HG03135 (cell line): Measurements from ENCODE around the gene SMG1.
"Not testable (repeated sequence)": the region's sequence is repeated elsewhere in the genome, so short reads cannot be mapped to it uniquely, and the experiment has no call there.

Experiments
- ATAC-seq: cut with Tn5 transposase; IDR thresholded peaks from one replicate; pipeline ENCODE4 v1.9.1; 2021; ENCODE audit warnings: mild to moderate bottlenecking, moderate library complexity; ENCODE audit not compliant: unreplicated experiment

The SMG1 gene

DNA sequence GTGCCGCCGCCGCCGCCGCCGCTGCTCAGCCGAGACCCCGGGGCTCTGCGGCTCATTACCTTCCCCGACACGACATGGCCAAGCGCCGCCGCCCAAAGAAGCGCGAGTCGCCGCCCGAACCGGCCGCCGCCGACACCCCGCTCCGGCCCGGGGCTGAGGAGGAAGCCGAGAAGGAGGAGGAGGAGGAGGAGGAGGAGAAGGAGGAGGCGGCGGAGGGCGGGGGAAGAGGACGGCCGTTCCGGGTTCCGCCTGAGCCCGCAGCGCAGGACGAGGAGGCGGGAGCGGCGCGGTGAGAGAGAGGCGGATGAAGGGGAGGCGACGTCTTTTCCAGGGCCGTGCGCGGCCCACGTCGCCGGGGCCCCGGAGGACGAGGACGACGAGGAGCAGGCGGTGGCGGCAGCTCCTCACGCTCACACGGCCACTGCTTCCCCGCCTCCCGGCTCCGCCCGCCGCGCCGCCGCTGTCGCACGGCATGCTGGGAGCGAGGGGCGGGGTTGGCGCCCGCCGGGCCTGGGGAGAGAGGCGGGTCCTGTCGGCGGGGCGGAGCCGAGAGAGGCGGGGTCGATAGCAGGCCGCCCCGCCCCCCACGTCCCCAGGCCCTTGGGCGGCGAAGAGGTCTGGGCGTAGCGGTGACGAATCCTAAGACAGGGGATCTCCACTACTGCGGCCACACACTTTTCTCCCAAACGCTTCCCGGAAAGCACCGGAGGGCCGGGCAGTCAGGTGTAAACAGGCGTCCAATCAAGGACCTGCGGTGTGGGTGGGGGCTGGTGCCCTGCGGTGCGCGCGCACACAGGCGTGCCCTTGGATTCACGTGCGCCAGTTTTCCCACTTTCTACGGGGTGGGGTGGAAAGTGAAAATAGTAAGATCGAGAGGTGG lies at the start of gene SMG1:
Gene SMG1, minus strand, starts transcription at position 423 of the 880 bp plus-strand sequence. Its CDS starts 367 bp downstream, at position 56.
- peak; percentile 86 for ATAC-seq

DNA sequence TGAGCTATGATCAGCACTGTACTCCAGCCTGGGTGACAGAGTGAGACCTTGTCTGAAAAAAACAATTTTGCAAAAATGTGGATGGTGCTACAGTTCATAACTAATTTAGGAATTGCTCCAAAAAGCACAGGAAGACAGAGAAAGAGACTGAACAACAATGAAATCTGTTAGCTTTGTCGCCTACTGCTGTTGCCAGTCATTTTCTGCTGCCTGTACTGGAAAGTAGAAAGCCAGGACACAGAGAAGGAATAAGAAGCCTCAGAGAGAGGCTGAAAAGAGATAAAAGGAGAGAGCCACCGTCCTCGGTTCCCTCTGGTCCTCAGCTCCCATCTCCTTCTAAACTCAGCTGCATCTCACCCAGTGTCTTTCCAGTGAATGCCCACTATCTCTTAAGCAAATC lies 48.9 kb upstream of the SMG1 start:
- no peak for ATAC-seq

DNA sequence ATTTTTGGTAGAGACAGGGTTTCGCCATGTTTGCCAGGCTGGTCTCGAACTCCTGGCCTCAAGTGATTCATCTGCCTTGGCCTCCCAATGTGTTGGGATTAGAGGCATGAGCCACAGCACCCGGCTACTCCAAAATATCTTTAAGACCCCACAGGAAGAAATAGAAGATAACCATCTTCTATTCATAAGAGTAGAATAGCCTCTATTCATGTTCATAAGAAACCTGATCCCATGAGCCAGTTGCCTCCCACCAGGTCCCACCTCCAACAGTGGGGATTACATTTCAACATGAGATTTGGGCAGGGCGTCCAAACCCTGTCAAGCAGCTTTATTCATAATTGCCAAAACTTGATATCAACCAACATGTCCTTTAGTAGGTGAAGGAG lies 43.6 kb upstream of the SMG1 start:
- no peak for ATAC-seq

DNA sequence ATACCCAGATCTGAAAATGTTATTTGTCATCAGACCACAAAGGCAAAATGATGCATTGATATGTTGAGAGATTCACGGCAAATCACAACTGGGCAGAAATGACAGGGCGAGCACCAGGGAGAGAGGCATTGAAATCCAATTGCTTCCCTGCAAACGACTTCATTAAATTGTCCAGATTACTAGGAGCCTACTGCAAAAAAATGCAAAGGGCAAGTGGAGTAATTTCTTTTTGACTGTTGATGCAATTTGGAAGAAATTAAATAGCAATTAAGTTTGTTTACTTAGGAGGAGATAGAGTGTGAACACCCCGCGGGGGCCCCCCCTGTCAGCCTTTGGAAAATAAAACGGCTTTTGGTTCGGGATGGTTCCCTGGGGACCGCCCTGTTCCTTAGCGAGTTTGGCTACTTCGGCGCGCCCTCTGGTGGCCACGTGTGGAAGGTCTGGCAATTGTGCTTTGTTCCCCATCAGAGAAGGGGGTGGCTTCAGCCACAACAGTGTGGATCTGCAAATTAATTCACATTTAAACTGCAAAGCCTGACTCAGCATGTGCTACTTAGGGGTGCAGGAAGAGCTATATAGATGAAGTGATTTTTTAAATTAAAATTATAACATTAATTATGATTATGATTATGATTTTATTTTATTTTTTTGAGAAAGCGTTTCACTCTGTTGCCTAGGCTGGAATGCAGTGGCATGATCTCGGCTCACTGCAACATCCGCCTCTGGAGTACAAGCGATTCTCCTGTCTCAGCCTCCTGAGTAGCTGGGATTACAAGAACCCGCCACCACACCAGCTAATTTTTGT lies 43.0 kb upstream of the SMG1 start:
- no peak for ATAC-seq

- no peak for ATAC-seq
Measured at GRCh38 chr16:18966791-18967190, 40.6 kb upstream of the SMG1 start.

DNA sequence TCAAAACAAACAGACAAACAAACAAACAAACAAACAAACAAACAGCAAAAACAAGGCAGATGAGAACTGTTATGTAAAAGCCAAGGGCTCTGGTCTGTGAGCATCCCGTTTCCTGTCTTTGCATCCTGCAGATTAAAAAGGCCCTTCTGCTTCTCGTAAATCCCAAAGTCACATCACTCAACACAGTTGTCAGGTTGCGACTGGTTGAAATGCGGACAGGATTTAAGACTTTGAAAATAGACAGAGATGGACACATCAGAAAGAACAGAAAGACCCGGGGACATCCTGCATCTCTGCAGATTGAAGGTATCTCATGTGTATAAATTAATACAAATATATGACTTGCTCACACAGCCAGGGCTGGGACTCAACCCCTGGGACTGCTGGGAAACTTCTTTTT lies 39.3 kb upstream of the SMG1 start:
- ATAC-seq: no peak

DNA sequence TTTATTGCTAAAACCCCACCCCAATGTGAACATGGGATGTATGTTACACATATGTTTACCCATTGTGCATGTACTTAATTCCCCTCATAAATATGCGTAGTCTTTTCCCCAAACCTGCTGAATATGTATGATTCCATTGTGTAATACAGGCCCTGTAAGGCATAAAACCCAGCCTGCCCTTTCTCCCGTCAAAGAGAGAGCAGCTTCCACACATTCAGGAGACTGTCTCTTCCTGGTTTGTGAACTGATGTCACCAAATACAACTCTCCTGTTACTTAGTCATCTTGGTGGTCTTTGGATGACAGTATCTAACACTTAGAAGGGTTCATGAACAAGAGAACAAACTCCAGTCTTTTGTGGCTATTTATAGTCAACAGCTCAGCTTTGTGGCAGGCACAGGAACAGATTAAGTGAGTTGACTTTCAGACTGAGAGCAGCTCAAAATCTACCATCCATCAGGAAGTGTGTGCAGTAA lies 32.9 kb upstream of the SMG1 start:
- no peak for ATAC-seq

- ATAC-seq: no peak
Measured at GRCh38 chr16:18958621-18959029, 32.4 kb upstream of the SMG1 start.

DNA sequence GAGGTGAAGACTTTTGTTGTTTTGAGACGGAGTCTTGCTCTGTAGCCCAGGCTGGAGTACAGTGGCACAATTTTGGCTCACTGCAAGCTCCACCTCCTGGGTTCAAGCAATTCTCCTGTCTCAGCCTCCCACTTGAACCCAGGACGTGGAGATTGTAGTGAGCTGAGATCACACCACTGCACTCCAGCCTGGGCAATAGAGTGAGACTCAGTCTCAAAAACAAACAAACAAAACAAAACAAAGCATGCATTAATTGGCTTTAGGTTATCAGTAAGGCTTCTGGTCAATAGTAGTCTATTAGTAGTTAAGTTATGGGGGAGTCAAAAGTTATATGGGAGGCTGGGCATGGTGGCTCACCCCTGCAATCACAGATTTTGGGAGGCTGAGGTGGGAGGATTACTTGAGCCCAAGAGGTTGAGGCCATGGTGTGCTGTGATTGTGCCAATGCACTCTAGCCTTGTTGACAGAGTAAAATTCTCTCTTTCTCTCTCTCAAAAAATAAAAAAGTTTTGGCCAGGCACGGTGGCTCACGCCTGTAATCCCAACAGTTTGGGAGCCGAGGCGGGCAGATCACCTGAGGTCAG lies 30.5 kb upstream of the SMG1 start:
- not testable (repeated sequence) for ATAC-seq

DNA sequence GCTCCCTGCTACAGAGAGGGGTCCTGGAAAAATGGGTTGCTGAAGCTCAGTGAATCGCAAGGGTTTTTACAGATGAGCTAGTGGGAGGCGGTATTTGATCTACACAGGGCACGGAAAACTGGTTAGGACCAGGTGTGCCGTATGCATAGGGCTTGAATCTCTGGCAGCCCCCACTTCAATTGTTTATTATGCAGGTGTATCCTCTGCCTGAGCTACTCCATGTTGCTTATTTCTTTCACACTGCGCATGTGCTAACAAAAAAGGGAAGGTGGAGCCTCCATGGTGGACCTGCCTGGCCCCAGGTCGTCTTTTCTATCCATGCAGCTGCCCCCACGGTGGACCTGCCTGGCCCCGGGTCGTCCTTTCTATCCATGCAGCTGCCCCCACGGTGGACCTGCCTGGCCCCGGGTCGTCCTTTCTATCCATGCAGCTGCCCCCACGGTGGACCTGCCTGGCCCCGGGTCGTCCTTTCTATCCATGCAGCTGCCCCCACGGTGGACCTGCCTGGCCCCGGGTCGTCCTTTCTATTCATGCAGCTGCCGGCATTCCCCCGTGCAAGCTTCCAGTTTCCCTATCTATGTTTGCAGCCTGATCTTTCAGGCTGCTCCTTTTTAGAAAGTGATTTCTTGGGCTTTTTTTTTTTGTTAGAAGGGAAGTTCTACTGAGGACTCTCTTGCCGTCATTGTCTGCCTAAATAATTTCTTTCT lies 29.8 kb upstream of the SMG1 start:
- ATAC-seq: not testable (repeated sequence)

DNA sequence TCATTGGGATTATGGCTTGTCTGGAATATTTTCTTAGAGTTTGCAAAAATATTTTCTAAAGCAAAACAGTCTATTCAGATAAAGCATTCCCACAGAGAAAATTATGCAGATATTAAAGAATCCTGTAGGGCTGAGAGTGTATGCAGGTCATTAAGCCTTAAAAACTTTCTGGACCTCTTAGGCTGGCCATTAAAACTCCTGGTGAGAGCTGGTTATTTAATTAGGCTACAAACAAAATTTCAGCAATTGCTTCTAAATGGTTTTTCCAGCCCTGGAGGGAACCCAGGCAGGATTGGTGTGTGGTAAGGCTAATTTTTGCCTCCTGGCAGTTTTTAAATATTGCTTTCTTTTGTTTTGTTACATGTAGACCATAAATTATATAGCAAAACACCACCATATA lies 27.3 kb upstream of the SMG1 start:
- no peak for ATAC-seq

GRCh38 chr16:18950469-18951185 lies 24.4 kb upstream of the SMG1 start:
- no peak for ATAC-seq

- no peak for ATAC-seq
Measured at GRCh38 chr16:18948372-18949020, 22.3 kb upstream of the SMG1 start.

DNA sequence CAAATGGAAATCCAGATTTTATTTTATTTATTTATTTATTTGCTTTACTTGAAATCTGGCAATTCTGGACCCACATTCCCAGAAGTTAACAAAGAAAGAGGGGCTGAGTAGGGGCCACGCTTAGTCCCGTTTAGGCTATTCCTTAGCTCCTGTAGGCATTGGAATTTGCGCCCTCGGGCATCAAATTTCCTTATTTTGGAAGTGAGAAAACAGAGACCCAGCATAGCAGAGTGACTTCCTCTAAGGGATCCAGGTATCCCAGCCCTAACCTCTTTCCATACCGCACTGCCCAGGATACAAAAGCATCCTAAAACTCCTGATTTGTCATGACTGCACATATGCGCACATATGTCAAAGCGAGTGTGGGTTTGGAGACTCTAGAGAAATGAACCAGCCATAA lies 19.0 kb upstream of the SMG1 start:
- no peak for ATAC-seq

- ATAC-seq: no peak
Measured at GRCh38 chr16:18943414-18943813, 17.2 kb upstream of the SMG1 start.

DNA sequence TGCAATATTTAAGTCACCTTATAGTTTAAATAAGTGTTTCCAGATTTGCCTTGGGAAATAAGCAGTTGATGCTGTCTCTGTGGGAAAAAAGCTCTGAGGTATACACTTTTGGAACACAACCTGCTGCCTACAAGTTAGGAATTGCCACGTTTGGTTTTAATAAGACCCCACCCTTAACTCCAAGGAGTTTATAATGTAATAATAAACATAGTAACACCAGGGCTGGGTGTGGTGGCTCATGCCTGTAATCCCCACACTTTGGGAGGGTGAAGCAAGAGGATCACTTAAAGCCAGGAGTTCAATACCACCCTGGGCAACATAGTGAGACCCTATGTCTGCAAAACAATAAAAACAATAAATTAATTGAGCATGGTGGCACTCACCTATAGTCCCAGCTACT lies 15.9 kb upstream of the SMG1 start:
- ATAC-seq: no peak

DNA sequence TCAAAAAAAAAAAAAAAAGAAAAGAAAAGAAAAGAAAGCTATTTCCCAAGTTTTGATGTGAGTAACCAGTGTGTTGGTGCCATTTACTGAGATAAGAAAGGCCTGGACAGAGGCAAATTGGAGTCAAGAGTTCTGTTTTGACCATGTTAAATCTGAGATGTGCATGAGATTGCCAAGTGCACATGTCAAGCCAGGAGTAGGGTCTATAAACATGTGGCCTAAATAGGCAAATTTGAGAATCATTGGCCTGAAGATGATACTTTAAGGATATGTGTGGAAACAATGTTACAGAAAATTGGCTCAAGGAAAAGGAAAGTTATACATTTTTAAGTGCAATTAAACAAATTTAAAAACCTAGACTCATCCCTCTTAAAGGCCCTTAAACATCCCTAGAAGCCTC lies 15.3 kb upstream of the SMG1 start:
- no peak for ATAC-seq

- no peak for ATAC-seq
Measured at GRCh38 chr16:18938986-18939385, 12.8 kb upstream of the SMG1 start.

- no peak for ATAC-seq
Measured at GRCh38 chr16:18937390-18937789, 11.2 kb upstream of the SMG1 start.
